OCI-LY7 (cell line): Measurements from ENCODE around the gene DNAJC11. TPM values are rescaled to one million over a fixed set of nuclear protein-coding genes. Genes with fewer than 3 reads are reported as not detected.

ENCODE experiments used
- BruUV-seq: library from RNA; stranded (reverse); fragments of 400-500 nt; replicated peaks from 2 replicates; lab custom pipeline; 2021; lab: Mats Ljungman, UMichigan
- CTCF ChIA-PET: fragments of 300-600 bp; sonication (Branson Sonifier 250); formaldehyde crosslinking; loops from one replicate; lab custom pipeline; 2022; ENCODE audit warnings: antibody characterized with exemption; ENCODE audit not compliant: unreplicated experiment; lab: Charles Lee
- POLR2A ChIA-PET: fragments of 300-600 bp; sonication (Branson Sonifier 250); formaldehyde crosslinking; loops from one replicate; lab custom pipeline; 2022; ENCODE audit warnings: antibody characterized with exemption; lab: Charles Lee
- DNase-seq: peaks from one replicate; pipeline ENCODE4 v3.0.0-alpha.2; 2015; ENCODE audit warnings: low spot score
- H2AFZ ChIP-seq: fragments of 200-600 bp; sonication (generic), shearing (Covaris generic); 2 replicates; pipeline ENCODE4 v1.6.1; 2014; ENCODE audit warnings: mild to moderate bottlenecking, antibody characterized with exemption, low read length, moderate library complexity
- H3K27ac ChIP-seq: fragments of 200-600 bp; sonication (generic); 2 replicates; pipeline ENCODE4 v1.5.1; 2014; ENCODE audit warnings: mixed run types, low read depth, mild to moderate bottlenecking, moderate library complexity, low read length, inconsistent platforms; ENCODE audit not compliant: poor library complexity, severe bottlenecking
- H3K36me3 ChIP-seq: fragments of 200-600 bp; sonication (generic); 2 replicates; pipeline ENCODE4 v1.6.1; 2014; ENCODE audit warnings: mild to moderate bottlenecking, antibody characterized with exemption, low read length, moderate library complexity, mixed read lengths; ENCODE audit not compliant: insufficient read depth
- H3K4me1 ChIP-seq: fragments of 200-600 bp; sonication (generic); 2 replicates; pipeline ENCODE4 v1.5.1; 2014; ENCODE audit warnings: mild to moderate bottlenecking, low read length; ENCODE audit not compliant: insufficient read depth, poor library complexity, severe bottlenecking
- H3K4me2 ChIP-seq: fragments of 200-600 bp; sonication (generic); 2 replicates; pipeline ENCODE4 v1.6.1; 2014; ENCODE audit warnings: mild to moderate bottlenecking, low read length
- H3K4me3 ChIP-seq: fragments of 200-600 bp; sonication (generic); 2 replicates; pipeline ENCODE4 v1.5.1; 2014; ENCODE audit warnings: mild to moderate bottlenecking, low read depth, low read length; ENCODE audit not compliant: poor library complexity, severe bottlenecking
- H3K79me2 ChIP-seq: fragments of 200-600 bp; sonication (generic); 2 replicates; pipeline ENCODE4 v1.6.1; 2016; ENCODE audit warnings: low read depth, mild to moderate bottlenecking, low read length, moderate library complexity, mixed read lengths; ENCODE audit not compliant: insufficient read depth
- H3K9me2 ChIP-seq: fragments of 200-600 bp; sonication (generic); 2 replicates; pipeline ENCODE4 v1.6.1; 2016; ENCODE audit warnings: mild to moderate bottlenecking, low read length, mixed read lengths; ENCODE audit not compliant: insufficient read depth
- H3K9me3 ChIP-seq: fragments of 200-600 bp; sonication (generic); 2 replicates; pipeline ENCODE4 v1.6.1; 2014; ENCODE audit warnings: mild to moderate bottlenecking, mixed run types, low read length, mixed read lengths
- H4K20me1 ChIP-seq: fragments of 200-600 bp; sonication (generic); 2 replicates; pipeline ENCODE4 v1.6.1; 2014; ENCODE audit warnings: mild to moderate bottlenecking, antibody characterized with exemption, low read length, moderate library complexity, mixed read lengths; ENCODE audit not compliant: insufficient read depth
- CTCF ChIP-seq: fragments of 200-600 bp; sonication (generic); conservative IDR thresholded peaks from 2 replicates; pipeline ENCODE4 v1.5.1; 2014; ENCODE audit warnings: mild to moderate bottlenecking, antibody characterized with exemption, low read length, moderate library complexity, mixed read lengths
- EZH2phosphoT487 ChIP-seq: fragments of 200-600 bp; sonication (generic); IDR thresholded peaks from 2 replicates; pipeline ENCODE4 v1.6.1; 2018; ENCODE audit warnings: low read depth, borderline replicate concordance, mild to moderate bottlenecking, mixed run types, antibody characterized with exemption, low read length, moderate library complexity, mixed read lengths
- intact Hi-C: fragments of 100-400 bp; cut with micrococcal nuclease; formaldehyde crosslinking; loops from one replicate; pipeline ENCODE4 v1.10.0; 2022; ENCODE audit not compliant: unreplicated experiment
- total RNA-seq, 2 experiments: library from RNA; depleted of rRNA in 1 of 2; stranded (reverse); fragments of >200 nt in 1 of 2; shearing (Covaris generic) in 1 of 2; gene quantifications; 2 replicates each; pipeline ENCODE4 v1.2.3, GENCODE V29; 2014 to 2022

Gene DNAJC11
- total RNA-seq, 2 experiments from 2014 or later: 31.0 to 65.6 TPM

- ChIA-PET CTCF (no interaction called here), POLR2A (no interaction called here)
- DNase-seq: no peak
- no peak overlapping the region for H3K4me2 ChIP-seq
- no peaks in the 10 kb centered on the region for H3K9me3 ChIP-seq
- peaks cover 86% of the 10 kb centered on the region for H3K36me3 ChIP-seq
- intact Hi-C loops: no loop called here
- H3K27ac ChIP-seq: no peak overlapping the region
- no TSS peak for BruUV-seq
- H3K79me2 ChIP-seq: no peaks in the 10 kb centered on the region
- no peaks in the 10 kb centered on the region for H3K4me1 ChIP-seq
- TF ChIP-seq CTCF (no peak), EZH2phosphoT487 (no peak)
- no peak overlapping the region for H3K4me3 ChIP-seq
- H4K20me1 ChIP-seq: no peaks in the 10 kb centered on the region
- H3K9me2 ChIP-seq: no peaks in the 10 kb centered on the region
- no peak overlapping the region for H2AFZ ChIP-seq
Measured at GRCh38 chr1:6635910-6636760, 65.5 kb downstream of the DNAJC11 start.

- H3K79me2 ChIP-seq: no peaks in the 10 kb centered on the region
- CTCF ChIA-PET: no interaction called here
- intact Hi-C loops: no loop called here
- TF ChIP-seq EZH2phosphoT487 (no peak), CTCF (no peak)
- H3K4me3 ChIP-seq: no peak overlapping the region
- H3K4me1 ChIP-seq: no peaks in the 10 kb centered on the region
- no peaks in the 10 kb centered on the region for H4K20me1 ChIP-seq
- H3K4me2 ChIP-seq: no peak overlapping the region
- H3K9me2 ChIP-seq: no peaks in the 10 kb centered on the region
- POLR2A ChIA-PET: interaction anchor here (0.5 to 0.7 kb wide), 2 partner anchors 60 to 81 kb away, joined by 3 to 5 read pairs; no protein-coding TSS in a partner anchor
- no peak overlapping the region for H2AFZ ChIP-seq
- no peak for DNase-seq
- no peaks in the 10 kb centered on the region for H3K9me3 ChIP-seq
- H3K36me3 ChIP-seq: peaks cover 80% of the 10 kb centered on the region
- no peak overlapping the region for H3K27ac ChIP-seq
- TSS peak; percentile 85 for BruUV-seq
Measured at GRCh38 chr1:6635161-6635909, 66.3 kb downstream of the DNAJC11 start.
